CD4-positive, alpha-beta T cell treated with Interleukin-15 for 4 hours (primary cell): ENCODE results near the gene LDLRAD4.

Source experiments
- DNase-seq: peaks from one replicate; pipeline ENCODE4 v3.0.0-alpha.2; 2020; ENCODE audit warnings: low spot score

The LDLRAD4 gene

DNA sequence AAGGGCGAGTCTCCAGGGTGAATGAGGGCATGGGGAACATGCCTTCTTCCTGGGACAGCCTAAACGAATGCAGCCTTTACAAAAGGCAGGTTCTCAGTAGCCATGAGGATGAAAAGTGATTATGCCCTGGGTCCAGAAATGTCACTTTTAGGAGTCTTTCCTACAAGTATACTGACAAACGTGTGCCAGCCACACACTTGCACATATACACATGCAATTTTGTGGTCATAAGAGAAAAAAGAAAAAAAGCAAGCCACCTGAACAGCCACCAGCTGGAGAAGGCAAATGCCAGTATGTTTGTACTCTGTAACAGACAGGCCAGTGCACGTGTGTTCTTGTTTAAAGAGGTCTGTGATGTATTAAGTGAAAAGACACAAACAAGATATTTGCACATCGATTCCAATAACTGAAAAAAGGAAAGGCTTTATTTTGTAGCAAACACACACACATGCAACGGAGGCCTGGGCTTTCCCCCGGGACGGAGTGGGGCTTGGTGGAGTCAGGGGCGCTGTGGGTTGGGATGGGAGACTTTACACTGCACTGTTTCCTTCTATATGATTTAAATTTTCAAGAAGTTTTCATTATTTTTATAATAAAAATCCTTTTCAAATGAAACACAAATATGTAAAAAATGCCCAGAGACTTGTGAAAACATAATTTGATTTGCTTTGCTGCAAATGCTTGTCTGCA, 399.4 kb downstream of the LDLRAD4 start:
- no peak for DNase-seq

DNA sequence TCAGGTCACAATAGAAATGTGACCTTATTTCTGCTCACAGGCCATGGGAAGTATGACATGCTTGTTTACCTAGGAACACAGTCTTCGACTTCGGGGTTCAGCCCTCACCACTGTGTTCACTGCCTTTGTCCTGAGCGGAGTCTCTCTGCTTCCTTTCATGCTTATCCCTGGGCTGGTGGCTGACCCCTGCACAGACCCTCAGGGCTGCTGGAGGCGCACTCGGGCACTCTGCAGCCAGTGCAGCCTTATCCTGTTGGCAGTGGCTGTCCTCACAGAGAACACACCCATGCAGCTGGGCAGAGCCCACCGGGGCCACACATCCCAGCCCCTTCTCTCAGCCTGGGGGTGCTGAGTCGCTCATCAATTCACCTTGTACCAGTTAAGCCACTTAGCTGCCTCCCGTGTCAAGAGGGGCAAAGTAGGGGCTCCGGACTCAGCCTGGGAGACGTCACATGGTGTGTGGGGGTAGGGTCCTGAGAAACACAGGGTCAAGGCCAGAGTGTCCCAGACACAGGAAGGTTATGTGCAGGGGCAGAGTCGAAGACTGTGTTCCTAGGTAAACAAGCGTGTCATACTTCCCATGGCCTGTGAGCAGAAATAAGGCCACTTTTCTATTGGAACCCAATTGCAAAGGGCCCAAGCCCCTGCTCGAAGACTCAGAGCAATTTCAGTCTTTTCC, 400.3 kb downstream of the LDLRAD4 start:
- DNase-seq = no peak

DNA sequence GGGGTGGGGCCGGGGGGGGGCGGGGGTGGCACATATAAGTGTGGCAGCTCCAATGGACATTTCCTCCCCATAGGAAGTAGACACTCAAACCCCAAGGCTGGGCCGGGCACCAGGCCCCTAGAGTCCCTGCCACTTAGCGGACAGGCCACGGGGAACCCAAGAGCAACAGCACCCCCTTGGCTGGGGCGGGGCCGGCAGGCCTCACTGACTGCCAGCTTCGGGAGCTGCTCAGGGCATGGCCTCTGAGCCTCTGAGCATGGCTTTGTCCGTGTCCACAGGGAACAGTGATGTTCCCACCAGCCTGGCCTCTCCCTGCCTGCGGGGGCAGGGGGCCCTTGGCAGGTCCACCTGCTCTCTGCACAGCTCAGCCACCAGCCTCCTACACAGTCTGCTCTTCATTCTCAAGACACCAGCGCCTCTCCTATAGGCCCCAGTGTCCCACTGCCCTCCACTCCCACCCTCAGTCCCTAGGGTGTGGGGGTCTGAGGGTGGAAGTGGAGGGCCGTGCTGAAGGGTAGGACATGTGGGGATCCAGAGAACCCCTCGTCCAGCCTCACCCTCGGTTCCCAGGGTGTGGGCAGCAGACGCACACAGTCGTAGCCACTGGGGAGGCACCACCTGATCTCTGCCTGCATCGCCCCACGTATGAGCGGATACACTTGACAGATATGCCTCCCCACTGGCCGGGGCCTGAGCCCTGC, 401.1 kb downstream of the LDLRAD4 start:
- no peak for DNase-seq

DNA sequence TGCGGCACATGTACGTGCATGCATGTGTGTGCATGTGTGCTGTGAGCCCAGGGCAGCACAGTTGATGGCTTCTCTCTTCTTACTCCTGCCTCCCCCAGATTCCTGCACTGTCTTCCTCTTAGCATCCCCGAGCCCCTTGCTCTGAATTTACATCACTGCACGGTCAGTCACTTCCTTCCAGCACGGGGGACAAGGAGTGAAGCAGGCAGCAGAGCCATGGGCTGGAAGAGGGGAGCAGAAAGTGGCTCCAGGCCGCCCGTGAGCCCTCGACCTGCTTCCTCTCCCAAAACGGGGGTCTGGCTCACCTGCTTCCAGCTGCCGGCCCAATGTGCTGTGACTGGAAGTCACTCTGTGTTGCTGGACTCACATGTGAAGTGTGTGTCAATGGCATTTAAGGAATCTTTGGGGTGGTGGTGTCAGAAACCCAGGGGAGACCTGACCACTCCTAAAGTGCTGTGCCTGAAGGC, 401.7 kb downstream of the LDLRAD4 start:
- no peak for DNase-seq

DNA sequence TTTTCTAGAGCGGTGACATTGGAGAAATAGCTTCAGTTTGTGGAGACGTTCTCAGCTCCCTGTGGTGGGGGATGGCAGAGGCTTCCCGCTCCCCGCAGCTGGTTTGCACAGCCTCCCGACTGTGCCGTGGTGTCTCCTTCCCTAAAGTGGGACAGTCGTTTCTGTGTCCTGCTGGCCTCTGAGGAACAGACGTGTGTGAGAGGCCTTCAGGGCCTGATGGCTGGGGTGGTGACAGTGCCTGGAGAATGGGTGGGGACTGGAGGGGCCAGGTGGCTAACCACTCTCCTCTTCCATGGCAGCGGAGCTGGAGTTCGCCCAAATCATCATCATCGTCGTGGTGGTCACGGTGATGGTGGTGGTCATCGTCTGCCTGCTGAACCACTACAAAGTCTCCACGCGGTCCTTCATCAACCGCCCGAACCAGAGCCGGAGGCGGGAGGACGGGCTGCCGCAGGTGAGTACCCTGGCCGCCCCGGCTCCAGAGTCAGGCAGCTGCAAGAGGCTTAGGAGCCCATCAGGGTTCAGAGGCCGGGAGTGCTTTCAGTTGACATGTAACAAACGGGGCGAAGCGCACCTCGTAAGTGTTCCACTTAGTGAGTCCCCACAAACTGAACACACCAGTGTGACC, 402.4 kb downstream of the LDLRAD4 start:
- DNase-seq = no peak

DNA sequence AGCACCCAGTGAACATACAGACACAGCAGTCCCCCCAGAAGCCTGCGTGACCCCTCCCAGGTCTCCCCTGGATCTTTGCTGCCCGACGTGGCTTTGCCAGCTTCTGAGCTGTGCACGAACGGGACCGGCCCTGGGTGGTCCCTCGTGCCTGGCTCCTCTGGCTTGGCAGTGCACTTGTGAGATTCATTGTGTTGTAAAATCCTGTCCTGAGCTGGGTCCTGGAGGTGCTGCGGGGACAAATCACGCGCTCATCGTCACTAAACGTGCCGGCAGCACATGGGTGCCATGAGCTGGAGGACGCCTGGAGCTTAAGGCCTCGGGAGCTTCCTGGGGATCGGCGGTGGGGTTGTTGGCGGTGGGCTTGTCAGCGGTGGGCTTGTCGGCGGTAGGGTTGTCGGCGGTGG, 402.9 kb downstream of the LDLRAD4 start:
- no peak for DNase-seq

DNA sequence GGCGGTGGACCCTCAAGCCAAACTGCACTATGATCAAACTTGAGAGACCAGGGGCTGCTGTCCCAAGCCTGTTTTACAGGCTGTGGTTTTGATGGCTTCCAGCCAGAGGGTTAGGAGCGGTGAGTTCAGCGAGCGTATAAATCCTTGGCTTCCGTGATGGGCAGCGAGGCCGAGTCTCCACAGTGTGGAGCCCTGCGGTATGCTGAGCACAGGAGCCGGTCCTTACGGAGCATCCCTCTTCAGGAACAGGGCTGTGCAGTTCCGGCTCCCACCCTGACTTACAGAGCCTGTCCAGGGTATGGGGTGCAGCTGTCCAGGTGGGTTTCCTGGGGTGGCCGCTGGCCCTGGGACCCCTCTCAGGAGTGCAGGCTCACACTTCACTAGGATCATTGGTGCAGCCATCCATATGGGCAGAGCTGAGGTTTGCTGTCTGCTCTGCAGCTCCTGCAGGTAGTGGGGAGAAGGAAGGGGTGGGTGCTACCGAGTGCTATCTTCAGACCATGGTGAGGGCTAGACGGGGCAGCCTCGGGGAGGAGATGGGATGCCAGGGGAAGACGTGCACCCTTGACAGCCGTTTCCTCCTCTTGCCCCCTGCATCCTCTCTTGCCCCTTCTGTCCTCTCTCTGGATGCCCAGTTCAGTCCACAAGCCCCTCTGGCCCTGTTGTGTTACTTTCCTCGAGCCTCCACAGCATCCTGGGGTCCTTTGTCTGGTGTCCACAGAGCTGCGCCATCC, 403.5 kb downstream of the LDLRAD4 start:
- DNase-seq = no peak

DNA sequence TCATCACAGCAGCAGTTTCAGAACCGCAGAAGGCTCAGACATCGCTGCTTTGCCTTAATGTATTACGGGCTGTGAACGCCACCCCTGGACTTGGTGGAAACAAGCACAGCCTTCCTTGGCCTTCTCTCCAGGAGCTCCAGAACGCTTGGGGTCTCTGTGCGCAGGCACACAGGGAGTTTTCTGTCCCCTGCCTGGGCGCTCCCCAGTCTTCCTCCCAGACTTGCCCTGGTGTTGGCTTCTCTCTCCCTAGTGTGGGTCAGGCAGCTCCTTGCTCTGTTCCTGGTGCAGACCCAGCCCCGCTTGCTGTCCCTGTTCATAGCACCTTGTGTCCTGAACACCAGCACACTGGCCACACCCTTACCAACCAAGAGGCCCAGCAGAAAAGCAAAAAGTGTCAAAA, 404.2 kb downstream of the LDLRAD4 start:
- DNase-seq = no peak

DNA sequence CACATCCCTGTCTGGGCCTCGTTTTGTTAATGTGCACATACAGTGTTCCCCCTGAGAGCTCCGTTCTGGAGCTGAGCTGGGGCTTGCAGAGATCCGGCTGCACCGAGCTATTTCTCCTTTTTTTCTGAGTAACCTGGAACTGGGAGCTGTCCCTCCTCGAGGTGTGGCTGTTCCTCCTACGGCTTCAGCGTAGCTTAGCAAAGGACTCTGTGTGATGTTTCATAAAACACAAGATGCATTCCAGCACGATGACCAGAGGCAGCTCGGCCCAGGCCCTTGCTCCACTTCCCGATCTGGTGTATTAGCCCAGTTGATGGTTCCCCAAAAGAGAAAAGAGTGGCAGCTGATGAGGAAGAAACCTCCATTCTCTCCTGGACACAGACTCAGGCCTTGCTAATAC, 404.8 kb downstream of the LDLRAD4 start:
- DNase-seq = no peak

DNA sequence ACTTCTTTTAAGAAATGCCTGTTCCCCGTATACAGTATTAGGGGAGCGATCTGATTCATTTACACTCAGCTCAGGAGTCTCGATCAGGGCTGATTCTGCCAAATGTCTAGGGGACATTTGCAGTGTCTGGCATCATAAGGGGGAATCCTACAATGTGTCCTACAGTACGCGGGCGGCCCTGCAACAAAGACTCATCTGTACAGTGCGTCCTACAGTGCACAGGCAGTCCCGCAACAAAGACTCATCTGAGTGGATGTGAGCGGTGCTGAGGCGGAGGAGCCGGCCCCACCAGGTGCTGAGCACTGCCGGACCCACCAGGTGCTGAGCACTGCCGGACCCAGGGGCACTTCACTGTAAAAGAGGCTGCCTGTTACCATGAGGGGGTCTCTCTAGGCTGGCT, 405.3 kb downstream of the LDLRAD4 start:
- no peak for DNase-seq

DNA sequence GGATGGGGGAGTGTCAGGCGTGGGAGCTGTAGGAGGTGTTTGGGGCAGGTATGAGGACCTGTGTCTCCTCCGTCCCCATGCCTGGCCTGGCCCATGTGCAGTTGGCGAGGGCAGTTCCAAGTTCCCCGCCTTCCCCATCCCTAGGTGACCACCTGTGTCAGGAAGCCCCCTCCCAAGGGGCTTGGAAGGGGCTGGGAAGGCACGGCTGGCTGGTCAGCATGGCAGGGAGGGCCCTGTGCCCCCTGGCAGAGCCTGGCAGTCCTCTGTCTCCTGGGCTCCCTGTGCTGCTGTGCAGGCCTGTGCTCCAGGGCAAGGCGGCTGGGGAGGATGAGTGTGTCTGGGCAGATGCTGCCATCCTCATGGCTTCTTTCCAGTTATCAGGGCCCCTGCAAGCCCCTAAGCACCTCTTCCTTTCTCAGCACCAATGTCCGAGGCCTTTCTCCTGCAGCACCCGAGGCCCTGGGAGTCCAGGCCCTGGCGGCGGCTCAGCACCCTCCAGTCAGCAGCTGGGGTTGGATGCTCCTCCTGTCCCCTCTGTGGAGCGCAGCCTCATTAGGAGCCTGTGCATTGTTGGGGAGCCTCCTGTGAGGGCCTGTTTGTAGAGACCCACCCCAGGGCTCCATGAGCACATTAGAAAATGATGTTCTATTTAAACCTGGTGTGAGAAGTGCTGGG, 406.1 kb downstream of the LDLRAD4 start:
- no peak for DNase-seq

DNA sequence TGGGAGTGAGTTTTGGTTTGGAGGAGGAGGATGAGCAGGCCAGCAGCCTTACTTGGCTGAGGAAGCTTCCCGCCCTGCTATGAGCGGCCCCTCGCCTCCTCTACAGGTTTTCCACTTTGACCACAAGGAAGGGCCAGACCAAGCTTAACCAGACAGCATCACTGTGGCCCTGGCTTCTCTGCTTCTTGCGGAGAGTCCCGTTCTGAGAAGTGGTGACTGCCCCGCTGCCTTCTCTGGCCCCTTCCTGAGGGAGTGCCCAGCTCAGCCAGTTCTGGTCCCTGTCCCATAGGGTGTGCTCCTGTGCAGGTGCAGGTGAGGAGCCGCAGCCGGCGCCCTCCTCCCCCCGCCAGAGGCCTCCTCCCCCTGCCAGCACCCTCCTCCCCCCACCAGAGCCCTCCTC, 406.8 kb downstream of the LDLRAD4 start:
- no peak for DNase-seq

DNA sequence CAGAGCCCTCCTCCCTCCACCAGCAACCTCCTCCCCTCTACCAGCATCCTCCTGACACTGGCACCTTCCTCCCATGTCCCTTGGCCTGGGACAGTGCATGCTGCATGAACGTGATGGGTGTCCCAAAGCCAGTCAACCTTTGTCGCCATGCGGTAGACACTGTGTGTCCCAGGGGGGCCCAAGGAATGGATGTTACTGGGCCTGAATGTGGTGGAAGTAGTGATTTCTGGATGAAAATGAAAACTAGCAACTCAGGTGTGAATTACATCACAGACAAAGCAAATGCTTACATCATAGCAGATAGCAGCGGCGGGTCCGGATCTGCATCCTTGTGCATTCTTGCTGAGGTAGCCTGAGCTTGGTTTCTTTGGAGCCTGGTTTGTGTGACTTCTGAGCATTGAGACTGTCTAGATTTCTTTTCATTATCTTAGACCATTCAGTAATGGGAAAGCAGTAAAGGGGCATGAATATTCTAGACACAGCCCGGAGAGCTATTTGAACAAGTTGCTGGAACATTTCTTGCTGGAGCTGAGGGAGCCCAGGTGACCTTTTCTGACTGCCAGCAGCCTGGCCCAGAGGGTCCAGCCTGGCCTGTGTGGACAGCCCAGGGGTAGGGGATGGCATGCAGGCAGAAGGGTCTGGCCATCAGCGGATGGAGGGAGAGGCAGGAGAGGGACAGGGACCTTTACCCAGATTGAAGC, 407.4 kb downstream of the LDLRAD4 start:
- DNase-seq = no peak

DNA sequence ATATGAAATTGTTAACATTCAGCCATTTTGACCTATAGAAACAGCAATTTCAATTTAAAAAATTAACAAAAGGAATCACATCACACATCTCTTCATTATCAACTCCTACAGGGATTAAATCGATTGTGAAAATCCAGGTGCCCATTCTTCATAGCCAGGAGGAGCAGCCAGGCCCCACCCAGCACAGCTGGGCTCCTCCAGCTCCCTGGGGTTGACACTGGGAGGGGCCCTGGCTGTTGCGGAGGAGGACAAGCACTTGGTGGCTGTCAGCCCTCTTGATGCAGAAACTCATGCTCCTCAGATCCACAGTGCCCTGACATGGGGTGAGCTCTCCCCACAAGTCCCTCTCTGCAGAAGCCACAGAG, 408.0 kb downstream of the LDLRAD4 start:
- DNase-seq = no peak

DNA sequence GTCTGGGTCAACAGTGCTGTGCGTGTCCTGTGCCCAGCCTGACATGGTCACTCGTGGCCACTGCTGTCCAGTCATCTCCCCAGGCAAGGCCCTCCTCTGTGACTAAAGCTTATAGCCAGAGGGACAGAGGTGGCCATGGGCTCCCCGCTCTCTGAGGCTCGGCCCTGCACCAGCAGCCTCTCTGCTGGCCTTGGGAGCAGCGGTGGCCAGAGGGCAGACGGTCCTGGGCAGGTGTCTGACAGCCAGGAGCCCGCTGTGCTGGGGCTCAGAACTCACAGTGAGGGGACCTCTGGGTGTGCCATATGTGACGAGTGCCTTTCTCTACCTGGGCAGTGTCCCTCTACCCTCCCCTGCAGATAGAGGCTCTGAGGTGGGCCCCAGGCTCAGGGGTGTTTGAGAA, 409.1 kb downstream of the LDLRAD4 start:
- DNase-seq = no peak

DNA sequence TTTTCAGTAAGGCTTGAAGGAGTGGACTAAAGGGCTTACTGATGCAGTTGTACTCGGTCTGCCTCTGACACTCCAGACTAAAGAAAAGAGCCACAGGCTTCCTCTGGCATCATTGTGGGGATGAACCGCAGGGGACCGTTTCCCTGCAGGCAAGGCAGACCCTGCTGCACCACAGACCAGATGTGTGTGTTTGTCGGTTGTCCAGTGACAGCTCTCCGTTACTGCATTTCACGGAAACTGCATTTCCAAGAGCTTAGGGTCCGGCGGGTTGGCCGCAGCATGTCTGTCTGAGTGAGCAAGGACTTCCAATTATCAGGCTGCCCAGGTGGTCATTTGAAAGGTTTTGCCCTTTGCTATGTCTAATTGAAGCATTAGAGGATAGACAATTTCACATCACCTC, 409.7 kb downstream of the LDLRAD4 start:
- no peak for DNase-seq

DNA sequence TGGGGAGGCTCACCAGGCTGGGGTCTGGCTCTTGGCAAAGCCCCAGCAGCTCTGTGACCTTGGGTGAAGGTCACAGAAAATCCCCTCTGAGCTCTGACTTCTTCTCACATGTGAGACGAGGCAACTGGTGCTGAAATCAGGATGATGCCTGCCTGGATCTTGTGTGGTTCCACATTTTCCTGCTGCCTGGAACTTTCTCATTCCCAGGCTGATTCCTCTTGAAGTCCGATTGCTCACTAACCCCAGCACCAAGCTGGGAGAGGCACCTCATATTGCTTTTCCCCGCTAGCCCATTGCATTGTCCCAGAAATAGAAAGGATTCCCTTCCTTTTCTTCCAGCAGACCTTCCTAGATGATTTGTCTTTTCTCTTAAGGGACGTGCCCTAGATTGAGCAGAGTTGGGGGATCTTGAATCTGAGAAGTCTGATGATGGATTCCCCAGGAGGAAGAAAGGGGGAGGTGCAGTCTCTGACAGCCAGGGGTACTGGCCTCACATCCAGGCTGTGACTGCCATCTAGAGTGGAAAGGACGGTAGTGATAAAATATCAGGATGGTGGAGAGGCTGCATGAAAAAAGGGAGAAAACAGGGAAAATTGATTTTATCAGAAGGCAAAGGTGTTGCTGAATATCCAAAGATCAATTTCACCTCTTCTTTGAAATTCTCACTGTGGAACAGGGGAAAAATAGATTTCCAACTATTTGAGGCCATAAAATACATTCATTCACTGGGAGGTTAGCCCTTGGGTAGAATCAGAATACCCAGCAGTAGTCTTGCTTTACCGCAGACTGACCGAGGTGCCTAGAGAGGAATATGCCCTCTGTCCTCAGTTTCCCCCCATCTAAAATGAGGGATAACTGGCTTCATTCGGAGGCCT, 411.5 kb downstream of the LDLRAD4 start:
- DNase-seq = peak; percentile 52

DNA sequence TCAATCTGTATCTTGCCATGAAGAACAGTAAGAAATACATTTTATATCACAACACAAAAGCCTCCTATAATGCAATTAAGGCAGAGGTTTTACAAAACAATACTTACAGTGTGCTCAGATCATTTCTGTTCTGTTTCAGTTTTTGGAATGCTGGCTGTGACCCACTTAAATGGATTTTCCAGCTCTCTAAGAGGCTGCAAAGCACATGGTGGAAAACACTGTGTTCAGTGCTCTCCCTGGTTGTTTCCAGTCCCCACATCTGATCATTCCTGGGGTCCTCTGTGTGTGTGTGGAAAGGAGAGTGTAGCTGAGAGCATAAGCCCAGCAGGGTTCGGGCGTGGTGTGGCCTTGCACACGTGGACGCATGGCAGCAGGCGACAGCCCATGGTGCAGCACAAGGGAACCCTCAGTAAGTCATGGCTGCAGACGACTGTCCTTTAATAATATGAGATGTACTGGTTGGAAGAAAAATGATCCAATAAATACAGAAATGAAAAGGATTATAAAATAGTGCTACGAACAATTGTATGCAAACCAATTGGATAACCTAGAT, 412.2 kb downstream of the LDLRAD4 start:
- no peak for DNase-seq

DNA sequence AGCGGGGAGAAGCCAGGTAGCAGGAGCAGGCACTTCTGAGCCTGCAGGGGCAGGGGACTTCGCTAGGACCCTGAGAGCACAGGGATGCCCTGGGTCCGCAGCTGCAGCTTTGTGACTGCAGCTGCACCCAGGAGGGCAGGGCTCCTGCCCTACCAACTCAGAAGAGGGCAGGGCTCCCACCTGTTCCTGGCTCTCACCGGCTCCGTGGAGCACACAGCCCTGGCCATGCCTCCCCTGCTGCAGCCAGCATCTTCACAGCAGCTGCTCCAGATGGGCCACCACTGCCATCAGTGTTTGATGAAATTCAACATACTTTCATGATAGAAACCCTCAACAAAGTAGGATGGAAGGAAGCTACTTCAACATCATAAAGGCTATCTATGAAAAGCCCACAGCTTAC, 415.1 kb downstream of the LDLRAD4 start:
- DNase-seq = no peak

DNA sequence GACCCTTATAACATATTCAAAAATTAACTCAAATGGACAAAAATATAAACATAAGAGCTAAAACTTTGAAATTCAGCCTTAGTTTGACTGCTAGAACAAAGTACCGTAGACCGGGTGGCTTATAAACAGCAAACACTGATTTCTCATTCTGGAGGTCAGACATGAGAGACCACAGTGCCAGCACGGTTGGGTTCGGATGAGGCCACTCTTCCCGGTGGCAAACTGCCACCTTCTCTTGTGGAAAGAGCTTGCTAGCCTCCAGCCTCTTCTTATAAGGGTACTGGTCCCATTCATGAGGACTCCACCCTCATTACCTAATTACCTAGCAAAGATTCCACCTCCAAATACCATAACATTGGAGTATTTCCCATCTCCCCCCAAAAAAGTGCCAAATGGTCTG, 416.5 kb downstream of the LDLRAD4 start:
- no peak for DNase-seq
